ENCODE measurements around the gene TNS4. TPM values are rescaled to one million over a fixed set of nuclear protein-coding genes. Genes with fewer than 3 reads are reported as not detected.
A peak's percentile ranks its signal among the peaks of the same experiment; 100 is the strongest.

The TNS4 gene
- total and polyA plus RNA-seq, 9 of the 15 experiments (the other 6 are each of a cell fraction or from before 2014, with no cell fraction given), result 0.04 to 0.73 (median 0.24) TPM; not detected in 1

- TF ChIP-seq, protein P1, sequence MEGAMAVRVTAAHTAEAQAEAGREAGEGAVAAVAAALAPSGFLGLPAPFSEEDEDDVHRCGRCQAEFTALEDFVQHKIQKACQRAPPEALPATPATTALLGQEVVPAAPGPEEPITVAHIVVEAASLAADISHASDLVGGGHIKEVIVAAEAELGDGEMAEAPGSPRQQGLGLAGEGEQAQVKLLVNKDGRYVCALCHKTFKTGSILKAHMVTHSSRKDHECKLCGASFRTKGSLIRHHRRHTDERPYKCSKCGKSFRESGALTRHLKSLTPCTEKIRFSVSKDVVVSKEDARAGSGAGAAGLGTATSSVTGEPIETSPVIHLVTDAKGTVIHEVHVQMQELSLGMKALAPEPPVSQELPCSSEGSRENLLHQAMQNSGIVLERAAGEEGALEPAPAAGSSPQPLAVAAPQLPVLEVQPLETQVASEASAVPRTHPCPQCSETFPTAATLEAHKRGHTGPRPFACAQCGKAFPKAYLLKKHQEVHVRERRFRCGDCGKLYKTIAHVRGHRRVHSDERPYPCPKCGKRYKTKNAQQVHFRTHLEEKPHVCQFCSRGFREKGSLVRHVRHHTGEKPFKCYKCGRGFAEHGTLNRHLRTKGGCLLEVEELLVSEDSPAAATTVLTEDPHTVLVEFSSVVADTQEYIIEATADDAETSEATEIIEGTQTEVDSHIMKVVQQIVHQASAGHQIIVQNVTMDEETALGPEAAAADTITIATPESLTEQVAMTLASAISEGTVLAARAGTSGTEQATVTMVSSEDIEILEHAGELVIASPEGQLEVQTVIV (CRISPR knock-in tag; IDR thresholded peaks at IDR 0.05; ENCODE audit: borderline replicate concordance), result no peak
- TF ChIP-seq NR2F6 (CRISPR knock-in tag; IDR thresholded peaks at IDR 0.05) (no peak), BRD4 (IDR thresholded peaks at IDR 0.05) (no peak), BACH1 (tag; IDR thresholded peaks at IDR 0.05) (0 out of 2 replicates have a peak, but pooled peaks have one; percentile 37), ZBED1 (IDR thresholded peaks at IDR 0.05) (0 out of 2 replicates have a peak, but pooled peaks have one; percentile 29), ZNF212 (CRISPR knock-in tag; IDR thresholded peaks at IDR 0.05) (no peak), CREBBP (IDR thresholded peaks at IDR 0.05; ENCODE audit: low read depth, low read length) (no peak), ETV1 (tag; conservative IDR thresholded peaks at IDR 0.05; ENCODE audit: low read depth) (peak; percentile 55), KAT7 (CRISPR knock-in tag; IDR thresholded peaks at IDR 0.05; ENCODE audit: borderline replicate concordance) (no peak), BCOR (IDR thresholded peaks at IDR 0.05) (peak; percentile 69; the same call in 1 of the 2 replicates), GABPB2 (CRISPR knock-in tag; conservative IDR thresholded peaks at IDR 0.05) (no peak), KDM1A (IDR thresholded peaks at IDR 0.05) (peak; percentile 76 to 82)
- TF ChIP-seq, protein P2, sequence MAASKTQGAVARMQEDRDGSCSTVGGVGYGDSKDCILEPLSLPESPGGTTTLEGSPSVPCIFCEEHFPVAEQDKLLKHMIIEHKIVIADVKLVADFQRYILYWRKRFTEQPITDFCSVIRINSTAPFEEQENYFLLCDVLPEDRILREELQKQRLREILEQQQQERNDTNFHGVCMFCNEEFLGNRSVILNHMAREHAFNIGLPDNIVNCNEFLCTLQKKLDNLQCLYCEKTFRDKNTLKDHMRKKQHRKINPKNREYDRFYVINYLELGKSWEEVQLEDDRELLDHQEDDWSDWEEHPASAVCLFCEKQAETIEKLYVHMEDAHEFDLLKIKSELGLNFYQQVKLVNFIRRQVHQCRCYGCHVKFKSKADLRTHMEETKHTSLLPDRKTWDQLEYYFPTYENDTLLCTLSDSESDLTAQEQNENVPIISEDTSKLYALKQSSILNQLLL (CRISPR knock-in tag; IDR thresholded peaks at IDR 0.05; ENCODE audit: borderline replicate concordance), result no peak
- TF ChIP-seq, protein P3, sequence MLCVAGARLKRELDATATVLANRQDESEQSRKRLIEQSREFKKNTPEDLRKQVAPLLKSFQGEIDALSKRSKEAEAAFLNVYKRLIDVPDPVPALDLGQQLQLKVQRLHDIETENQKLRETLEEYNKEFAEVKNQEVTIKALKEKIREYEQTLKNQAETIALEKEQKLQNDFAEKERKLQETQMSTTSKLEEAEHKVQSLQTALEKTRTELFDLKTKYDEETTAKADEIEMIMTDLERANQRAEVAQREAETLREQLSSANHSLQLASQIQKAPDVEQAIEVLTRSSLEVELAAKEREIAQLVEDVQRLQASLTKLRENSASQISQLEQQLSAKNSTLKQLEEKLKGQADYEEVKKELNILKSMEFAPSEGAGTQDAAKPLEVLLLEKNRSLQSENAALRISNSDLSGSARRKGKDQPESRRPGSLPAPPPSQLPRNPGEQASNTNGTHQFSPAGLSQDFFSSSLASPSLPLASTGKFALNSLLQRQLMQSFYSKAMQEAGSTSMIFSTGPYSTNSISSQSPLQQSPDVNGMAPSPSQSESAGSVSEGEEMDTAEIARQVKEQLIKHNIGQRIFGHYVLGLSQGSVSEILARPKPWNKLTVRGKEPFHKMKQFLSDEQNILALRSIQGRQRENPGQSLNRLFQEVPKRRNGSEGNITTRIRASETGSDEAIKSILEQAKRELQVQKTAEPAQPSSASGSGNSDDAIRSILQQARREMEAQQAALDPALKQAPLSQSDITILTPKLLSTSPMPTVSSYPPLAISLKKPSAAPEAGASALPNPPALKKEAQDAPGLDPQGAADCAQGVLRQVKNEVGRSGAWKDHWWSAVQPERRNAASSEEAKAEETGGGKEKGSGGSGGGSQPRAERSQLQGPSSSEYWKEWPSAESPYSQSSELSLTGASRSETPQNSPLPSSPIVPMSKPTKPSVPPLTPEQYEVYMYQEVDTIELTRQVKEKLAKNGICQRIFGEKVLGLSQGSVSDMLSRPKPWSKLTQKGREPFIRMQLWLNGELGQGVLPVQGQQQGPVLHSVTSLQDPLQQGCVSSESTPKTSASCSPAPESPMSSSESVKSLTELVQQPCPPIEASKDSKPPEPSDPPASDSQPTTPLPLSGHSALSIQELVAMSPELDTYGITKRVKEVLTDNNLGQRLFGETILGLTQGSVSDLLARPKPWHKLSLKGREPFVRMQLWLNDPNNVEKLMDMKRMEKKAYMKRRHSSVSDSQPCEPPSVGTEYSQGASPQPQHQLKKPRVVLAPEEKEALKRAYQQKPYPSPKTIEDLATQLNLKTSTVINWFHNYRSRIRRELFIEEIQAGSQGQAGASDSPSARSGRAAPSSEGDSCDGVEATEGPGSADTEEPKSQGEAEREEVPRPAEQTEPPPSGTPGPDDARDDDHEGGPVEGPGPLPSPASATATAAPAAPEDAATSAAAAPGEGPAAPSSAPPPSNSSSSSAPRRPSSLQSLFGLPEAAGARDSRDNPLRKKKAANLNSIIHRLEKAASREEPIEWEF (CRISPR knock-in tag; IDR thresholded peaks at IDR 0.05), result no peak
- TF ChIP-seq, protein P4, sequence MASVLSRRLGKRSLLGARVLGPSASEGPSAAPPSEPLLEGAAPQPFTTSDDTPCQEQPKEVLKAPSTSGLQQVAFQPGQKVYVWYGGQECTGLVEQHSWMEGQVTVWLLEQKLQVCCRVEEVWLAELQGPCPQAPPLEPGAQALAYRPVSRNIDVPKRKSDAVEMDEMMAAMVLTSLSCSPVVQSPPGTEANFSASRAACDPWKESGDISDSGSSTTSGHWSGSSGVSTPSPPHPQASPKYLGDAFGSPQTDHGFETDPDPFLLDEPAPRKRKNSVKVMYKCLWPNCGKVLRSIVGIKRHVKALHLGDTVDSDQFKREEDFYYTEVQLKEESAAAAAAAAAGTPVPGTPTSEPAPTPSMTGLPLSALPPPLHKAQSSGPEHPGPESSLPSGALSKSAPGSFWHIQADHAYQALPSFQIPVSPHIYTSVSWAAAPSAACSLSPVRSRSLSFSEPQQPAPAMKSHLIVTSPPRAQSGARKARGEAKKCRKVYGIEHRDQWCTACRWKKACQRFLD (CRISPR knock-in tag; IDR thresholded peaks at IDR 0.05), result no peak
- TF ChIP-seq, protein P5, sequence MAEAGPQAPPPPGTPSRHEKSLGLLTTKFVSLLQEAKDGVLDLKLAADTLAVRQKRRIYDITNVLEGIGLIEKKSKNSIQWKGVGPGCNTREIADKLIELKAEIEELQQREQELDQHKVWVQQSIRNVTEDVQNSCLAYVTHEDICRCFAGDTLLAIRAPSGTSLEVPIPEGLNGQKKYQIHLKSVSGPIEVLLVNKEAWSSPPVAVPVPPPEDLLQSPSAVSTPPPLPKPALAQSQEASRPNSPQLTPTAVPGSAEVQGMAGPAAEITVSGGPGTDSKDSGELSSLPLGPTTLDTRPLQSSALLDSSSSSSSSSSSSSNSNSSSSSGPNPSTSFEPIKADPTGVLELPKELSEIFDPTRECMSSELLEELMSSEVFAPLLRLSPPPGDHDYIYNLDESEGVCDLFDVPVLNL (CRISPR knock-in tag; IDR thresholded peaks at IDR 0.05; ENCODE audit: low read depth), result no peak
Observed at GRCh38 chr17:40536295-40537171, 35.1 kb upstream of the TNS4 start (continued).

All from K562 (cell line).